A549 treated with Hydrocortisone at 1 μM for 4 hours (cell line): Measurements from ENCODE around the gene PLCB3. TPM values are rescaled to one million over a fixed set of nuclear protein-coding genes. Genes with fewer than 3 reads are reported as not detected.

Source experiments
- total RNA-seq: library from RNA; stranded (reverse); fragments of 200-300 nt; extraction: Qiagen RNA extraction; gene quantifications from 5 replicates; pipeline ENCODE4 v1.2.3, GENCODE V29; 2022

Gene PLCB3
- total RNA-seq, 1 experiment from 2014 or later: 20.3 TPM

GRCh38 chr11:64317961-64318765 is 66.8 kb downstream of the PLCB3 start, which contains the start of gene PRDX5:
PRDX5 (plus strand) TSS chr11:64318121; CDS start chr11:64318216, 95 bp downstream.

Other genes starting within 250 kb of the PLCB3 start
- gene FLRT1, start 215.6 kb upstream of the PLCB3 start, total RNA-seq: 0.03 to 0.09 TPM (median 0.06 TPM) in 5 replicates
- 9.0 to 15.8 TPM (median 13.5 TPM) in 5 replicates for gene MACROD1, start 85.4 kb upstream of the PLCB3 start, total RNA-seq
- gene STIP1, start 65.4 kb upstream of the PLCB3 start, total RNA-seq: 226 to 294 TPM (median 239 TPM) in 5 replicates
- gene FERMT3, start 44.8 kb upstream of the PLCB3 start, total RNA-seq: 0.90 to 3.5 TPM (median 1.1 TPM) in 5 replicates
- gene TRPT1, start 25.3 kb upstream of the PLCB3 start, total RNA-seq: 15.9 to 26.7 TPM (median 25.0 TPM) in 5 replicates
- 30.0 to 39.3 TPM (median 36.0 TPM) in 5 replicates for gene NUDT22, start 25.3 kb upstream of the PLCB3 start, total RNA-seq
- gene DNAJC4, start 21.0 kb upstream of the PLCB3 start, total RNA-seq: 17.1 to 22.6 TPM (median 21.1 TPM) in 5 replicates
- gene VEGFB, start 16.9 kb upstream of the PLCB3 start, total RNA-seq: 32.7 to 53.8 TPM (median 47.9 TPM) in 5 replicates
- 119 to 148 TPM (median 123 TPM) in 5 replicates for gene FKBP2, start 10.4 kb upstream of the PLCB3 start, total RNA-seq
- 195 to 381 TPM (median 360 TPM) in 5 replicates for gene PPP1R14B, start 4.6 kb upstream of the PLCB3 start, total RNA-seq
- gene BAD, start 33.1 kb downstream of the PLCB3 start, total RNA-seq: 65.9 to 95.2 TPM (median 90.0 TPM) in 5 replicates
- gene GPR137, start 34.3 kb downstream of the PLCB3 start, total RNA-seq: 35.7 to 48.9 TPM (median 42.5 TPM) in 5 replicates
- gene KCNK4, start 39.8 kb downstream of the PLCB3 start, total RNA-seq: 0.07 to 0.10 TPM in 2 of 5 replicates, not detected in the others
- gene CATSPERZ, start 48.8 kb downstream of the PLCB3 start, total RNA-seq: 2.1 to 2.6 TPM (median 2.4 TPM) in 5 replicates
- gene ESRRA, start 54.0 kb downstream of the PLCB3 start, total RNA-seq: 44.7 to 58.6 TPM (median 55.8 TPM) in 5 replicates
- gene TRMT112, start 66.0 kb downstream of the PLCB3 start, total RNA-seq: 340 to 460 TPM (median 407 TPM) in 5 replicates
- 384 to 494 TPM (median 449 TPM) in 5 replicates for gene PRDX5, start 66.6 kb downstream of the PLCB3 start, total RNA-seq
- gene CCDC88B, start 88.7 kb downstream of the PLCB3 start, total RNA-seq: 7.6 to 10.2 TPM (median 9.8 TPM) in 5 replicates
- 56.9 to 64.6 TPM (median 62.6 TPM) in 5 replicates for gene RPS6KA4, start 107.6 kb downstream of the PLCB3 start, total RNA-seq